Measurements from ENCODE around the gene INSM1. TPM values are rescaled to one million over a fixed set of nuclear protein-coding genes. Genes with fewer than 3 reads are reported as not detected.
"Not testable (repeated sequence)": the region's sequence is repeated elsewhere in the genome, so short reads cannot be mapped to it uniquely, and the experiment has no call there.

Gene INSM1, protein sequence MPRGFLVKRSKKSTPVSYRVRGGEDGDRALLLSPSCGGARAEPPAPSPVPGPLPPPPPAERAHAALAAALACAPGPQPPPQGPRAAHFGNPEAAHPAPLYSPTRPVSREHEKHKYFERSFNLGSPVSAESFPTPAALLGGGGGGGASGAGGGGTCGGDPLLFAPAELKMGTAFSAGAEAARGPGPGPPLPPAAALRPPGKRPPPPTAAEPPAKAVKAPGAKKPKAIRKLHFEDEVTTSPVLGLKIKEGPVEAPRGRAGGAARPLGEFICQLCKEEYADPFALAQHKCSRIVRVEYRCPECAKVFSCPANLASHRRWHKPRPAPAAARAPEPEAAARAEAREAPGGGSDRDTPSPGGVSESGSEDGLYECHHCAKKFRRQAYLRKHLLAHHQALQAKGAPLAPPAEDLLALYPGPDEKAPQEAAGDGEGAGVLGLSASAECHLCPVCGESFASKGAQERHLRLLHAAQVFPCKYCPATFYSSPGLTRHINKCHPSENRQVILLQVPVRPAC
- polyA plus RNA-seq (ENCODE audit: insufficient read length in 4 of 4): not detected

DNA sequence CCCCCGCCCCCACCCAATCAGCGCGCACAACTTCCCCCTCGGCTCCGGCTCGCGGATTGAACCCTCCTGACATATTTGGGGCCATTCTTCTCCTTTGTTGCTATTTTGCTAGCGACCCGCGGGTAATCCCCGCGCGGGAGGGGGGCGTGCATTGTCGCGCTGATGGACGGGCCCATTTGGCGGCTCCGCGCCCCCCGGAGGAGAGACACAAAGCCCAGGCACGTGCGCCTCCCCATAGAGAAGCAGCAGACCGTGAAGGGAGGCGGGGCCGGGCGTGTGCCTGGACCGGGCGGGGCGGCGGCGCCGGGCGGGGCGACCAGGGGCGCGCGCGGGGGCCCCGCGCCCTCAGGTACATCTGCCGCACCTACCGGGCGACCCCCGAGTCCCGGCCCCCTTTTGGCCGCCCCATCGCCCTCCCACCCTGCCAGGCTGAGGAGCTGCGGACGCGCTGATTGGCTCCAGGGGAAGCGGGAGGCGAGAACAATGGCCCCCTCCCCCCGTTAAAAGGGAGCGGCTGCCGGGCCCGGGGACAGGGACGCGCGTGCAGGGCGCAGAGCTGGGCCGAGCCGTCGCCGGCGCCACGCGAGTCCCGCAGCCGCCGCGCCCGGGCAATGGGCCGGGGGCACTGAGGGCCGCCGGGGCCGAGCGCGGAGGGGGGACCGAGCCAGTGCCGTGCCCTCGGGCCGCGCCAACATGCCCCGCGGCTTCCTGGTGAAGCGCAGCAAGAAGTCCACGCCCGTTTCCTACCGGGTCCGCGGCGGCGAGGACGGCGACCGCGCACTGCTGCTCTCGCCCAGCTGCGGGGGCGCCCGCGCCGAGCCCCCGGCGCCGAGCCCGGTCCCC is at the start of gene INSM1:
Gene INSM1, plus strand, starts transcription at position 530 of the 843 bp plus-strand sequence. Its CDS starts 164 bp downstream, at position 694.
- DNase-seq (ENCODE audit: low read depth in 4 of 4, low spot score in 3 of 4): no peak

DNA sequence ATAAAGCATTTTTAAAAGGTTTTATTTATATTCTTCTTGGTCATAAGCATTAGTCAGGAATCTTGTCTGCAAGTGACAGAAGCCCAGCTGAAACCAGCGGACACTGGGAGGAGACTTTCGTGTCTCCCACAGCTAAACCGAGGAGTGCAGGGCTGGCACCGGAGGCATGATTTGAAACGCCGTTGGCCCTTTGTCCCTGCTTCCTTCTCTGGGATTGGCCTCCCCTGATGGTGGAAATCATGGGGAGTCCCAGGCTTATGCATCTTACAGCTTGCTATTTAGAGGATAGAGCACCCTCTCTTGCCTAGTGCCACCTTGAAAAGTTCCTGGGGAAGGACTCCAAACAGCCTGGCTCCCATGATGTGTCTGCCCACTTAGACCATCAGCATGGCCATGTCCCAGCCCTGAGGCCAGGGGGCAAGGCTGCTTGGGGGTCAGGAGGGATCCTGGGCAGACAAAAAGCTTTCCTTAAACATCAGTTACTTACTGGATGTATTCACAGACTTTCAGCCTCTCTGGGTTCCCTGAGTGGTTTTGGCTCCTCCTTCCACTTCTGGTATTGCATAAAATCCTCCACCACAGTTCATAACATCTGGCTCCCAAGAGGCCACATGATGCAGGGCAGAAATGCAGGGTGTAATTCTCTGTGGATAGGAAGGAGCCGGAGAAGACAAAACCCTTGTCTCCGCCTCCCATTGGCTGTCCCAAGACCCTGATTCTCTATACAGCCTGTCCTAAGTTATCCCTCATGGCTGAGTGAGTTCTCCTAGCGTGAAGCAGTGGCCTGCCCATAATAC is 49.3 kb upstream of the INSM1 start:
- no peak for DNase-seq (ENCODE audit: low read depth in 4 of 4, low spot score in 3 of 4)

DNA sequence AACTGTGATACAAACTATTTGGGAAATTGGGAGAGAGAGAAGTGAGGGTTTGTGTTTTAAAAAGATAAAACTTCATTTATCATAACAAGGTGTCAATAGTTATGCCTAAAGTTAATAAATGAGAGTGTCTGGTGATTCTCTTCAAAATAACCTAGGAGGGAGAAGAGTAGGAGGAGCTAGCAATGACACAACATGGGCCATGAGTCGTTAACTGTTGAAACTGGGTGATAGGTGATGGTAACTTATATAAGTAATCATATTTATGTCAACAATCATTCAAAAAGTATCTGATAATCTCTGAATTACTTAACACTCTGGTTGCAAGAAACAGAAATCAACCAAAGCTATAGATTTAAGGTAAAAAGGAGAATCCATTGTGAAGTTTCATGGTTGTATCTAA is 46.8 kb upstream of the INSM1 start:
- DNase-seq (ENCODE audit: low read depth in 4 of 4, low spot score in 3 of 4): no peak

DNA sequence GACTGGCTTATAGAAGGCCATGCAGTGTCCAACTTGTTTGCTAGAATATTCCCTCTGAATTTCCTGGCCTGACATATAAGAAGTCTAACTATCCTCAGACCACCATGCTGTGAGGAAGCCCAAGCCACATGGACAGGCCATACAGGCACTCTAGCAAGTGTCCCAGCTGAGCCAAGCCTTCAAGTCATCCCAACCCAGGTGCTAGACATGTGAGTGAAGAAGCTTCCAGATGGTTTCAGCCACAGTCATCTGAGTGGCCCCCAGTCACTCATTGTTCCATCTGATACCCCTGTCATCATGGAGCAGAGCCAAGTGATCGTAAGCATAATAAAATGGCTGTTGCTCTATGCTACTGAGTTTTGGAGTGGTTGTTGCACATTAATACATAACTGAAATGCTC is 46.0 kb upstream of the INSM1 start:
- DNase-seq (ENCODE audit: low read depth in 4 of 4, low spot score in 3 of 4): no peak

DNA sequence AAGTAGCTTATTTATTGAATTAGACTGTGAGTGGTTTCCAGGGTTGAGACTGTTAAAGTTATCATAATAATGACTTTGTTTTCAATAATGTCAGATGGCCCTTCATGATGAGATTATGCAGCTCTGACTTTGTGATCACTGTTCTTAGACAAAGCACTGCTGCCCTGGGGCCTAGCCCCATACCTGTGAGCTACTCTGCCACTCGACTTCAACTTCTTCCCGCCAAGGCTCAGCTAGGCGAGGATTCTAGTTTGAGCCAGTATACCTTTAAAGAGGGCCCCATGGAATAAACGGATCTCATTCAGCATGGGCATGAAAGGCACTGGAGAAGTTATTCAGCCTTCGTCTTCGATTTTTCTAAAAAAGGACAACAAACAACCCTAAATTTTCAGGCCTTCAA is 45.0 kb upstream of the INSM1 start:
- DNase-seq (ENCODE audit: low read depth in 4 of 4, low spot score in 3 of 4): no peak

DNA sequence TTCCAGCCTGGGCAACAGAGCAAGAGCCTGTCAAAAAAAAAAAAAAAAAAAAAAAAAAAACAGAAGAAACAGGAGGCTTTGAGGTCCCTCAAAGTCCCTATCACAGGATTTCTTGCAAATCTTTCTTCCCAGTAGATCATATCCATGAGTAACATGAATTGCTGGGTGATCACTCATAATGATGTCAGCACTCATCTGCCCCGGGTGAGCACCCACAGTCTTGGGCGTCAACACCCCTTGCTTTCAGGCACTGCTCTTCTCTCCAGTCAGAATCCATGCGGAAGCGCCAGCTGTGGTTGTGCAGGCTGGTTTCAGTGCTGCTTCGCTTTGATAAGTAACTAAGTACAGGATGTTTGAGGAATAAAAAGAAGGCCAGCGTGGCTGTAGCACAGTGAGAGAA is 40.2 kb upstream of the INSM1 start:
- DNase-seq (ENCODE audit: low read depth in 4 of 4, low spot score in 3 of 4): no peak

DNA sequence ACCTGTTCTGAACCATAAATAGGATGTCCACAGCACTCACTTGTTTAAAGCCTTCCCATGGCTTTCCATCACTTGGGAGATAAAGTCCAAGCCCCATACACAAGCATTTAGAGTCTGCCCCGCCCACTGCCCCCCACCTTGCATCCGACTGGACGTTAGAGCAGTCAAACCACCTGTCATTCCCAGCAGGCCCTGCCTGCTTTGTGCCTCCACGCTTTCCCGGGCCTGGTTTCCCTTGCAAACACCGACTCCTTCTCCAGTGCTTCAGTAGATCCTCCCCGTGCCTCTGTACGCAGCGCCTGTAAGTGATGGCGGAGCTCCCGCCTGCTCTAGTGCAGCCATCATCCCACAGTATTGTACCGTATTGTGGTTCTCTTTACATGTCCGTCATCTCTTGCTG is 38.3 kb upstream of the INSM1 start:
- DNase-seq (ENCODE audit: low read depth in 4 of 4, low spot score in 3 of 4): no peak

DNA sequence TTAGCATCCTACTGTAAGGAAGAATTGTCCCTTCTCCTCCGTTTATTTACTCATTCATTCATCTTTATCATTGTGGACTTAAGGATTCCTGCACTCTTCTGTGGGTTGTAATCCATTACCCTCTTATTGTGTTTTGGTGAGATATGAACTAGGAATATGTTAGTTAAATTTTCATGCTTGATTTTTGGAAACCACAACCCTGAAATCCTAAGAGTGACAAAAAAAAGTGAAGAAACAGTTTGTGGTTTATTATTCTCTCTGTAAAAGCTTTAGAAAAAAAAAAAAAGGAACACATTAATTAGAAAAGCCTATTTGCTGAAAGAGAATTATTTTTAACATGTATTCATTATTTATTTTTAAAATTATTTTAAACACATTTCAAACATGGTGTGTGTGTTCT is 36.7 kb upstream of the INSM1 start:
- DNase-seq (ENCODE audit: low read depth in 4 of 4, low spot score in 3 of 4): no peak

DNA sequence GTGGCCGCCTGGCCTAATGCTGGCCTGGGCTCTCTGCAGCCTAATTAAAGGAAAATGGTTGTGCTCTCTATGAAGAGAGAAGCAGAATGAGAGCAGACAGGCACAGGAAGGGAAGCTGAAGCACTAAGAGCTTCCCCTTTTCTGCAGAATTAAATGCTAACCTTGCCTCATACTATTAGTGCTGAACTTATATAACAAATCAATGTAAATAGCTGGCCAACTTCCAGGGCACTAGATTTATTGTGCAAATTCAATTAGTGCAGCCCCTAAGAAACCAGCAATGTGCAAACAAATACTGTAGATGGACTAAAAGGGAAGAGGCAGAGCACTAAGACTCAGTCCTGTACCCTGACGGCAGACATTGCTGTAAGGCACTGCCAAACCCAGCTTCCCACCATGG is 36.1 kb upstream of the INSM1 start:
- DNase-seq (ENCODE audit: low read depth in 4 of 4, low spot score in 3 of 4): no peak

DNA sequence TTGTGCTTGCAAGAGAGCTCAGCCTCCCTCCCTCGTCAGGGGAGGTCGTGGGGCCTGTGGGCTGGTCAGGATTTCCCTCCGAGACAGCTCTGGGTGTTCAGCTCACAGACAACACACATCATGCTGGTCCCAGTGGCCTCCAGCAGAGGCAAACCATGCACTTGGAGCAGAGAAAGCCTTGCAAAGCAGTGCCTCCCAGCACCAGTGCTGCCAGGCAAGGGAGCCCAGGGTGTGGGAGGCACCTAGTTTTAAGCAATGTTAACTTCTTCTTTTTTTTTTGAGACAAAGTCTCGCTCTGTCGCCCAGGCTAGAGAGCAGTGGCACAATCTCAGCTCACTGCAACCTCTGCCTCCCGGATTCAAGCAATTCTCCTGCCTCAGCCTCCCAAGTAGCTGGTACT is 34.0 kb upstream of the INSM1 start:
- no peak for DNase-seq (ENCODE audit: low read depth in 4 of 4, low spot score in 3 of 4)

DNA sequence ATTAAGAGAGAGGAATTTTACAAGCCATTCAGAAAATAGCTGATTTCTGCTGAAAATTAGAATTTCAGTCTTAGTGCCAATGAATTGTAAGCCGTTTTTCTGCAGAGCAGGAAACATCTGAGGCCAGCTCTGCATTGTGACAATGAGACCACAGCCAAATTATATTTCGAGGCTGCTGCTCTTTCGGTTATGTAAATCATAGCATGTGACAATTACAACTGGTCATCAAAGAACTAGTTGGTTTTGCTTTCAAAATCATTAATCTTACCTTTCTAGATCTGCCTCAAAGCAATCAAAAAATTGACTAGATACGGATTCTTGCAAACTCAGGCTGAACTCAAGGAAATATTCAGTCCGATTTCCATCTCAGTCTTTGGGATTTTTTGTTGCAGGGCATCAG is 33.4 kb upstream of the INSM1 start:
- no peak for DNase-seq (ENCODE audit: low read depth in 4 of 4, low spot score in 3 of 4)

DNA sequence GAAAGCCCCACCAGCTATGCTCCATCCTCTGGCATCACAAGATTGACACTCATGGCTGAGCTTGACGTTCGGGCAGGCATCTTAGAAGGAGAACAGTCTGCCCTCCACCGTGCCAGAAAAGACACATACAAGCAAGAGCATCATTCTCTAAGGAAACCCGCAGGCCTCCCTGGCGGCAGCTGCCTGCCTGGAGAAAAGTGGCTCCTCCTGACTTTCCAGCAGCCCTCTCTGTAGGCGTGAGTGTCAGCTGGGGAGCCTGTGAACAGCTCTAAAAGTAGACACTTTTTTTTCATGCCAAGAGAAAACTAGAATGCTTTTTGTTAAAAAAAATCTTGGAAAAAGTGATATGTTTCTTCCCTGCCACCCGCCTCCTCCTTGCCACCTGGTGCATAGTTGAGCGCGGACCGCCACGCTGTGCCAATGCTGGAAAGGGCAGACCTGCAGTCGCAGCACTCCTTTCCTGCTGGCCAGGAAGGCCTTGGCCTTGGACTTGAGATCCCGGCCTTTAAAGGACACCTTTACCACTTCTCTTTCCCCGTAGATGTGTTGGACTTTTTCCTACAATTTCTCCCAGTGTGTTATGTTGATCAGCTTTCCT is 29.7 kb upstream of the INSM1 start:
- DNase-seq (ENCODE audit: low read depth in 4 of 4, low spot score in 3 of 4): no peak

DNA sequence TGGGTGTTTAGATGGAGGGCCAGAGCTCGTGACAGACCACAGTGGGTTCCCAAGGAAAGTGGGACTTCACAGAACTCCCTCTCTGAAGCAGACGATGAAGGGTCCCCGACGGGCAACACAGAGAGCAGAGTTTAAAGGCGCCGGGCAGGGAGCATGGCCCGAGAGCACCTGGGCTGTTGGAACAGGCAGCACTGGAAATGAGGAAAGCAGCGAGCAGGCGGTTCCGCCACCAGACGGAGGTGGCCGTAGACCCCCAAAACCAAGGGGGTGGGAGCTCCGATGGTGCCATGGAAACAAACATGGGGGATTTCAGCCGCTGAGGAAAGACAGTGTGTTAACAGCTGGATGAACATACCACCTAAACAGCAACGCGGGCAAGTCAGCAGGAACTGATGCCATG is 27.5 kb upstream of the INSM1 start:
- DNase-seq (ENCODE audit: low read depth in 4 of 4, low spot score in 3 of 4): no peak

DNA sequence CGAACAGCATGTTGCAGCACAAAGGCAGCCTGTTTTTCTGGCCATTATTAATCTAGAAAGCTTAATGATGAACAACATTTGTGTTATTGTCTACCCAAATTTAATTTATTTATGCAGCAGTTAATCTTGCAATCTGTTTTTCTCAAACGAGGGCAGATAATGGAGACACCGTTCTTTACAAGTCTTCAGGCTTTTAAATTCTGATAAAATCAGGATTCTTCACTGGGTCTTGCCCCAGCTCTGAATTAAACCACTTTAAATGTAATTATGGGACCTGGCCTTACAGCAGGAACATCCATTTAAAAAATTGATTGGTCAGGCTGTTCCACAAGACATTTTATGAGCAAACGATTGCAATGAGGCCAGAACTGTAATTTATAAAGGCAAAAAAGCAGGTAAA is 26.5 kb upstream of the INSM1 start:
- DNase-seq (ENCODE audit: low read depth in 4 of 4, low spot score in 3 of 4): no peak

DNA sequence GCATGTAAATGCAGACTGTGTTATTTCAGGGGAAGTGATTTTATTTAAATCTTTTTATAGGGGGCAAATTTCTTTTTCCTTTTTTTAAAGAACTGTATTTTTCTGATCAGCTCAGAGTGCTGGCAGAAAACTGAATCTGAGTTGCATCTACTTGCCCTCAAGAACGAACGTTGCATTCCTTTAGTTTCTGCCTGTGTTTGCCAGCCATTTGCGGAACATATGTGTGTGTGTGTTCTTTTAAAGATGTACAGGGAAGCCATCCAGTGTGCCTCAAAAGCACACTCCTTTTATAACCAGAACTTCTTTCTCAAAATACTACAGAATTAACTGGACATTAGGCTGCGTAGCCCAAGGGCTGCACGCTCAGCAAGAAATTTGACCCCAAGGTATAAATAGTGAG is 25.8 kb upstream of the INSM1 start:
- no peak for DNase-seq (ENCODE audit: low read depth in 4 of 4, low spot score in 3 of 4)

DNA sequence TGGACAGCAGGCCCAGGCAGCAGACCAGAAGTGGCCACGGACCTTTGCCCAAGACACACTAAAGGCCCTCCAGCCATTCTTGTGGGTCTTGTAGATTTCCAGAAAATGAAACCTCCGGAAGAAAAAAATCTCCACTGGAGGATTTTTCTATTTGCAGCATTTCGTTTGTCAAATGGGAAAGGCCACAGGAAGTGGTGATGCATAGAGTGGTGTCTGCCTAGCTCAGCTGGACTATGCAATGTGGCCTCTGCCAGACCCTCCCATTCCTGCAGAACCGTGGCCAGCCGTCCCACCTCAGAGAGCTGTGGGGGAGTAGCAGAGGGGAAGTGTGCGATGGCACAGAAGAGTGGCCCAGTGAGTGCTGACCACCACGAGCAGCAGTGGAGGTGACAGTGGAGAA is 24.0 kb upstream of the INSM1 start:
- no peak for DNase-seq (ENCODE audit: low read depth in 4 of 4, low spot score in 3 of 4)

DNA sequence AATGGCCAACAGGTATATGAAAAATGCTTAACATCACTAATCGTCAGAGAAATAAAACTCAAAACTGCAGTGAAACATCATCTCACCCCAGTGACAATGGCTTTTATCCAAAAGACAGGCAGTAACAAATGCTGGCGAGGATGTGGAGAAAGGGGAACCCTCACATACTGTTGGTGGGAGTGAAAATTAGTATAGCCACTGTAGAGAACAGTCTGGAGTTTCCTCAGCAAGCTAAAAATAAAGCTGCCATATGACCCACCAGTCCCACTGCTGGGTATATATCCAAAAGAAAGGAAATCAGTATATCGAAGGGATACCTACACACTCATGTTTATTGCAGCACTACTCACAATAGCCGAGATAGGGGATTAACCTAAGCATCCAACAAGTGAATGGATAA is 23.4 kb upstream of the INSM1 start:
- DNase-seq (ENCODE audit: low read depth in 4 of 4, low spot score in 3 of 4): no peak

DNA sequence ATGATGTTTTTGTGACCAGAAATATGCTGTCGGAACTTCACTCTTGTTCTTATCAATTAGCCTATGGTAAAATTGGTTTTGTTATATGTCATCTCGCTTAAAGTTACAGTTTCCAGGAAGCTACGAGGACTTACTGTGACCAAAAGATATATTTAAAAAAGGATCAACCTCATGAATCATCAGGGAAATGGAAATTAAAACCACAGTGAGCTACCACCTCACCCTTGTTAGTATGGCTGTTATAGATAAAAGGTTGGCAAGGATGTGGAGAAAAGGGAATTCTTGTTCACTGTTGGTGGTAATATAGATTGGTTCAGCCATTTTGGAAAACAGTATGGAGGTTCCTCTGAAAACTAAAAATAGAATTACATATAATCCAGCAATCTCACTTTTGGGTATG is 14.3 kb upstream of the INSM1 start:
- no peak for DNase-seq (ENCODE audit: low read depth in 4 of 4, low spot score in 3 of 4)

DNA sequence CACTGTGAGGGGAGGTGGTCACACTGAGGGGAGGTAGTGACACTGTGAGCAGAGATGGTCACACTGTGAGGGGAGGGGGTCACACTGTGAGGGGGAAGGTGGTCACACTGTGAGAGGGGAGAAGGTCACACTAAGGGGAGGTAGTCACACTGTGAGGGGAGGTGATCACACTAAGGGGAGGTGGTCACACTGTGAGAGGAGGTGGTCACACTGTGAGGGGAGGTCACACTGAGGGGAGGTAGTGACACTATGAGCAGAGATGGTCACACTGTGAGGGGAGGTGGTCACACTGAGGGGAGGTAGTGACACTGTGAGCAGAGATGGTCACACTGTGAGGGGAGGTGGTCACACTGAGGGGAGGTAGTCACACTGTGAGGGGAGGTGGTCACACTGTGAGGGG is 12.4 kb upstream of the INSM1 start:
- DNase-seq (ENCODE audit: low read depth in 4 of 4, low spot score in 3 of 4): not testable (repeated sequence)

DNA sequence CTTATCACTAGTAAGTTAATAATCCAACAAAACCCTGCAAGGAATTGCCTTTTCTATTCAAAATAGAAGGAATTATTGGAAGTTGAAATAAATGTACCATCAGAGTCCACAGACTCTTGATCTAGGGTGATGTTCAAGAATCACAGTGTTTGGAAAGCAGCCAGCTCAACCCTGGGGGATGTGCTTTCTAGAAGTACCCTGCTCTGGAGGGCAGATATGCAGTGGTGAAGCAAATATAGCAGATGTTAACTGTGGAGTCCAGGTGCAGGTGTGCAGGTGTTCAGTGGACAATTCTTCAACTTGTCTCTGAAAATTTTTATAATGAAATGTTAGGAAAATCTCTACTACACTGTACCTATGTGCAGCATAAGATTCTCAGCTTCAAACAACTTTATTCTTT is 9.1 kb upstream of the INSM1 start:
- no peak for DNase-seq (ENCODE audit: low read depth in 4 of 4, low spot score in 3 of 4)

DNA sequence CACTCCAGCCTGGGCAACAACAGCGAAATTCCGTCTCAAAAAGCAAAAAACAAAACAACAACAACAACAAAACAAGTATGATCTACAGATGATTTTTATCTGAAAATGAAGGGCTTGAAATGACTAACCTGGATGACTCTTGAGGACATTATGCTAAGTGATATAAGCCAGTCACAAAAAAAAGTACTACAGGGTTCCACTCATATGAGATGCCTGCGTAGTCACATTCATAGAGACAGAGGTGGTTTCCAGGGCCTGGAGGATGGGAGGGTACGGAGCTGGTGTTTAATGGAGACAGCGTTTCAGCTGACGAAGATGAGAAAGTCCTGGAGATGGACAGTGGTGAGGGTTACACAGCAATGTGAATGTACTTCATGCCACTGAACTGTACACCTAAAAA is 8.3 kb upstream of the INSM1 start:
- DNase-seq (ENCODE audit: low read depth in 4 of 4, low spot score in 3 of 4): no peak

Measured in left renal pelvis (tissue), 4 donors.